Ovary (tissue), 9 donors: Measurements from ENCODE around the gene IFT52. TPM values are rescaled to one million over a fixed set of nuclear protein-coding genes. Genes with fewer than 3 reads are reported as not detected.

Experiments used
- DNase-seq, 5 donors: peaks; one replicate each; pipeline ENCODE4 v3.0.0-alpha.2; 2019 to 2020
- H3K27ac ChIP-seq, 2 donors: fragments of 200-600 bp; one replicate each; pipeline versions ENCODE4 v1.5.1 to v1.8.0; 2019 to 2022
- H3K27me3 ChIP-seq: fragments of 200-600 bp; one replicate; pipeline ENCODE4 v1.8.0; 2022
- H3K36me3 ChIP-seq: fragments of 200-600 bp; sonication (generic); one replicate; pipeline ENCODE4 v1.5.1; 2019
- H3K4me1 ChIP-seq: one replicate; pipeline ENCODE4 v1.8.1; 2013; ENCODE audit warnings: mild to moderate bottlenecking, moderate library complexity; ENCODE audit not compliant: insufficient read depth
- H3K4me3 ChIP-seq: fragments of 200-600 bp; sonication (generic); one replicate; pipeline ENCODE4 v1.5.1; 2017
- H3K9me3 ChIP-seq, 2 donors: fragments of 200-600 bp in 1 of 2; sonication (generic) in 1 of 2; one replicate each; pipeline versions ENCODE4 v1.5.1 to v1.8.1; 2013 to 2019; ENCODE audit warnings: mild to moderate bottlenecking in 1 of 2, moderate library complexity in 1 of 2
- EP300 ChIP-seq: sonication (generic); formaldehyde crosslinking; IDR thresholded peaks from one replicate; pipeline ENCODE4 v1.6.1; 2017; ENCODE audit warnings: antibody characterized with exemption
- POLR2A ChIP-seq: fragments of 450-650 bp; IDR thresholded peaks from one replicate; pipeline ENCODE4 v1.6.1; 2017; ENCODE audit warnings: antibody characterized with exemption, mild to moderate bottlenecking, moderate library complexity
- WGBS, 3 donors: extraction: QIAGEN DNeasy Blood & Tissue Kit in 1 of 3; methylation state at CpG; one replicate each; pipeline versions ENCODE4 v1.1.5 to v1.1.7; 2013 to 2017; 5-methylcytosine and 5-hydroxymethylcytosine counted together
- intact Hi-C, 4 donors: fragments of 100-400 bp; cut with DNase I; formaldehyde crosslinking; loops; one replicate each; pipeline versions ENCODE4 v1.11.0 to v1.15.1; 2022 to 2023
- polyA plus RNA-seq, 2 donors: library from polyadenylated mRNA; stranded (reverse); fragments of 200-250 nt in 1 of 2; fragments of 350-450 nt in 1 of 2; fragmentation: Illumina TruSeq in 1 of 2; extraction: RNeasy Lipid Tissue Mini Kit (QIAGEN cat#74804) in 1 of 2; gene quantifications; one replicate each; pipeline ENCODE4 v1.2.3, GENCODE V29; 2013 to 2014
- total RNA-seq, 7 donors: library from RNA; depleted of rRNA in 2 of 7; stranded (reverse); fragments of >200 nt in 2 of 7; fragmentation: NEBNext Ultra II Directional in 3 of 7; extraction: Animal tissue kit (Norgen Biotek cat#: 25700) in 3 of 7; gene quantifications; one replicate each; pipeline versions ENCODE4 v1.1.0 to v1.2.4, GENCODE V29; 2016 to 2023
- TF ChIP-seq, protein P1 (sequence below), 3 donors: fragments of 450-650 bp in 2 of 3; fragments of 200-600 bp in 1 of 3; IDR thresholded peaks; one replicate each; pipeline versions ENCODE4 v1.5.1 to v1.8.0; 2016 to 2022; ENCODE audit warnings: antibody characterized with exemption in 3 of 3, mild to moderate bottlenecking in 1 of 3
- donor health status: DM: no; HTN: no; CAD: no; lungs with moderate emphysema.
- donor health status: DM: no; HTN: no; CAD: no.
- donor health status: Bipolar disorder and iron deficiency.
- donor health status: DM: yes; HTN: yes; CAD: no.
- donor health status: DM: no; HTN: no; CAD: no.
- donor health status: DM: yes; HTN: yes; CAD: no.

The IFT52 gene
- total and polyA plus RNA-seq, 9 donors: 32.7 to 55.0 (median 46.7) TPM

GRCh38 chr20:43655937-43656336 lies 65.2 kb downstream of the IFT52 start:
- Histone ChIP-seq H3K4me3 (no peak overlapping the region), H3K9me3 (no peaks in the 10 kb centered on the region), H3K36me3 (no peaks in the 10 kb centered on the region), H3K27me3 (no peaks in the 10 kb centered on the region), H3K4me1 (no peaks in the 10 kb centered on the region), H3K27ac (no peak overlapping the region)
- TF ChIP-seq, protein P1, sequence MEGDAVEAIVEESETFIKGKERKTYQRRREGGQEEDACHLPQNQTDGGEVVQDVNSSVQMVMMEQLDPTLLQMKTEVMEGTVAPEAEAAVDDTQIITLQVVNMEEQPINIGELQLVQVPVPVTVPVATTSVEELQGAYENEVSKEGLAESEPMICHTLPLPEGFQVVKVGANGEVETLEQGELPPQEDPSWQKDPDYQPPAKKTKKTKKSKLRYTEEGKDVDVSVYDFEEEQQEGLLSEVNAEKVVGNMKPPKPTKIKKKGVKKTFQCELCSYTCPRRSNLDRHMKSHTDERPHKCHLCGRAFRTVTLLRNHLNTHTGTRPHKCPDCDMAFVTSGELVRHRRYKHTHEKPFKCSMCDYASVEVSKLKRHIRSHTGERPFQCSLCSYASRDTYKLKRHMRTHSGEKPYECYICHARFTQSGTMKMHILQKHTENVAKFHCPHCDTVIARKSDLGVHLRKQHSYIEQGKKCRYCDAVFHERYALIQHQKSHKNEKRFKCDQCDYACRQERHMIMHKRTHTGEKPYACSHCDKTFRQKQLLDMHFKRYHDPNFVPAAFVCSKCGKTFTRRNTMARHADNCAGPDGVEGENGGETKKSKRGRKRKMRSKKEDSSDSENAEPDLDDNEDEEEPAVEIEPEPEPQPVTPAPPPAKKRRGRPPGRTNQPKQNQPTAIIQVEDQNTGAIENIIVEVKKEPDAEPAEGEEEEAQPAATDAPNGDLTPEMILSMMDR (IDR thresholded peaks at IDR 0.05): no peak
- no peak for TF ChIP-seq EP300
- no peak for TF ChIP-seq POLR2A
- WGBS, 3 donors: 55 to 68% (median 61%) methylated on average over 3 of the region's 3 CpGs
- DNase-seq: no peak
- intact Hi-C loops: no loop called here

DNA sequence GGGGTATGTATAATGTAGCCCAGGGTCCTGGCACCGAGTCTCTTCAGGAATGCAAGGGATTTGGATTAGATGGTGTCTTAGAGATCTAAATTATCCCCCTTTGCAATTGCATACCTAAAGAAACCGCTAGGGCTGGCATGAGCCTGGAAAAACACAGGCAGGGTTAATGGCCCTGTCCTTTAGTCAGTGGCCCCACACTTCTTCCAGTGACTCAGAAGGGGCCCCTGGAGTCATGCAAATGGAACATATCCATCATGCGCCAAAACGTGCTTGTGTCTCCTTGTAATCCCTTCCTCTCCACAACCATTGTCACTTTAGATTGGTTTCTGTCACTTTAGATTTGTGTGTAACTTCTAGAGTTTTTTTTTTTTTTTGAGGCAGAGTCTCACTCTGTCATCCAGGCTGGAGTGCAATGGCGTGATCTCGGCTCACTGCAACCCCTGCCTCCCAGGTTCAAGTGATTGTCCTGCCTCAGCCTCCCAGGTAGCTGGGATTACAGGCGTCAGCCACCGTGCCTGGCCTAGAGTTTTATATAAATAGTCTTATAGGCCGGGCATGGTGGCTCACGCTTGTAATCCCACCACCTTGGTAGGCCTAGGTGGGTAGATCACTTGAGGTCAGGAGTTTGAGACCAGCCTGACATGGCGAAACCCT lies 67.5 kb downstream of the IFT52 start:
- DNase-seq: no peak
- 74 to 75% (median 75%) methylated on average over 11 of the region's 11 CpGs for WGBS, 3 donors
- Histone ChIP-seq H3K36me3 (no peaks in the 10 kb centered on the region), H3K4me3 (no peak overlapping the region), H3K27me3 (no peaks in the 10 kb centered on the region), H3K27ac (no peak overlapping the region), H3K9me3 (no peaks in the 10 kb centered on the region), H3K4me1 (no peaks in the 10 kb centered on the region)
- TF ChIP-seq EP300: no peak
- no peak for TF ChIP-seq POLR2A
- TF ChIP-seq, protein P1 (IDR thresholded peaks at IDR 0.05): no peak
- intact Hi-C loops: no loop called here

- H3K36me3 ChIP-seq: no peaks in the 10 kb centered on the region
- no peak for TF ChIP-seq POLR2A
- no peak for TF ChIP-seq EP300
- TF ChIP-seq, protein P1 (IDR thresholded peaks at IDR 0.05): no peak
- H3K27me3 ChIP-seq: no peaks in the 10 kb centered on the region
- H3K4me3 ChIP-seq: no peak overlapping the region
- no peak for DNase-seq
- no peak overlapping the region for H3K27ac ChIP-seq
- WGBS, 3 donors: 82 to 85% (median 85%) methylated on average over 6 of the region's 6 CpGs
- no peaks in the 10 kb centered on the region for H3K9me3 ChIP-seq
- H3K4me1 ChIP-seq: no peaks in the 10 kb centered on the region
- intact Hi-C loops: no loop called here
Measured at GRCh38 chr20:43658723-43659419, 68.1 kb downstream of the IFT52 start.

DNA sequence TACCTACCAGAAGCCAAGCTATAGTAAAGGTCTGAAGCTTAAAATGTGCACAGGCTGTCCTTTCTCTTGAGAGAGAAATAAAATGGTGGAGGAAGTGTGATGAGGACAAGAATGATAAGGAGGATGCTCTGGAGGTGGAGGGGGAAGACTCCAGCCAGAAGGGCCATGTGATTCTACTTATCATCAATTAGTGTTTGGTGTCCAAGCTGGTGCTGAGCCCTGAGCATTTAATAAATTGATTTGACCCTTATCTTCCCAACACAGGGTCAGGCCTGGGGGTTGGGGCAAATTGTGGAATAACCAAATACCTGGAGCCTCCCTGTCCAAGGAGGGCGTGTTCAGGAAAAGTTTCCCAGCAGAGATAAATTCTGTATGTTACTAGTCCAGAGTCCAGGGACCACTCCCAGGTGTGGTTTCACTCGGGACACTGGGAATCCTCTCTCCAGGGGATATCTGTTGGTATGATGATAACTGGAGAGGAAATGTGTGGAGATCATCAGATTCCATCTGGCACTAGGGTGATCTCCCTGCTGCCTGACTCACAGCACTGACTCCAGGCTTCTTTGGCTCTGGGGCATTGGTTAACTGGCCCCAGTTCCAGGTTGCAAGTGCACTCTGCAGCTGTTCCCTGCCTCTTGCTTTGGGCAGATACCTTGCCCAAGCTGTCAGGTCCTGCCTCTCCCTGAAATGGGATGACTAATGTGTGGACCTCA lies 72.4 kb downstream of the IFT52 start:
- Histone ChIP-seq H3K4me1 (peaks cover 5% of the 10 kb centered on the region), H3K4me3 (no peak overlapping the region), H3K9me3 (no peaks in the 10 kb centered on the region), H3K36me3 (no peaks in the 10 kb centered on the region), H3K27me3 (no peaks in the 10 kb centered on the region), H3K27ac (no peak overlapping the region)
- intact Hi-C loops: no loop called here
- DNase-seq: no peak
- TF ChIP-seq POLR2A: no peak
- TF ChIP-seq EP300: no peak
- TF ChIP-seq, protein P1 (IDR thresholded peaks at IDR 0.05): no peak
- 51 to 73% (median 60%) methylated on average over 2 of the region's 2 CpGs for WGBS, 3 donors
